HG03575 (cell line): ENCODE results near the gene CBLB.

Experiments used
- ATAC-seq: cut with Tn5 transposase; IDR thresholded peaks from one replicate; pipeline ENCODE4 v1.9.1; 2021; ENCODE audit not compliant: unreplicated experiment, insufficient number of reproducible peaks, low FRiP score; ENCODE audit errors: extremely low read depth

CBLB gene

GRCh38 chr3:105800320-105800719 is 68.5 kb downstream of the CBLB start:
- ATAC-seq = no peak

- ATAC-seq = no peak
These were observed 69.5 kb downstream of the CBLB start for GRCh38 chr3:105799286-105799685.

- peak; percentile 76 for ATAC-seq
These were observed 70.4 kb downstream of the CBLB start for GRCh38 chr3:105798381-105798934.

GRCh38 chr3:105793040-105793439 is 75.8 kb downstream of the CBLB start:
- no peak for ATAC-seq

GRCh38 chr3:105791919-105792786 is 76.7 kb downstream of the CBLB start:
- no peak for ATAC-seq

- no peak for ATAC-seq
These were observed 77.7 kb downstream of the CBLB start for GRCh38 chr3:105791131-105791530.

- no peak for ATAC-seq
These were observed 78.3 kb downstream of the CBLB start for GRCh38 chr3:105790534-105790933.

- ATAC-seq = no peak
These were observed 80.2 kb downstream of the CBLB start for GRCh38 chr3:105788593-105788992.

GRCh38 chr3:105787453-105787852 is 81.4 kb downstream of the CBLB start:
- ATAC-seq = no peak

GRCh38 chr3:105786990-105787389 is 81.8 kb downstream of the CBLB start:
- no peak for ATAC-seq

GRCh38 chr3:105786241-105786640 is 82.6 kb downstream of the CBLB start:
- ATAC-seq = no peak

- ATAC-seq = no peak
These were observed 83.0 kb downstream of the CBLB start for GRCh38 chr3:105785803-105786202.

- no peak for ATAC-seq
These were observed 85.2 kb downstream of the CBLB start for GRCh38 chr3:105783631-105784030.

- ATAC-seq = no peak
These were observed 86.9 kb downstream of the CBLB start for GRCh38 chr3:105781871-105782270.

GRCh38 chr3:105780107-105780506 is 88.7 kb downstream of the CBLB start:
- no peak for ATAC-seq

GRCh38 chr3:105775368-105775767 is 93.4 kb downstream of the CBLB start:
- no peak for ATAC-seq

- ATAC-seq = no peak
These were observed 94.2 kb downstream of the CBLB start for GRCh38 chr3:105774444-105775180.

GRCh38 chr3:105773291-105773690 is 95.5 kb downstream of the CBLB start:
- no peak for ATAC-seq

GRCh38 chr3:105772635-105773034 is 96.2 kb downstream of the CBLB start:
- ATAC-seq = no peak

GRCh38 chr3:105771392-105771791 is 97.4 kb downstream of the CBLB start:
- ATAC-seq = no peak
